Vagina (tissue), 2 donors: ENCODE data around the gene C10orf62. TPM values are rescaled to one million over a fixed set of nuclear protein-coding genes. Genes with fewer than 3 reads are reported as not detected.
"Not testable (repeated sequence)": the region's sequence is repeated elsewhere in the genome, so short reads cannot be mapped to it uniquely, and the experiment has no call there.

Experiments used
- DNase-seq, 2 donors: peaks; one replicate each; pipeline ENCODE4 v3.0.0-alpha.2; 2017; ENCODE audit errors: extremely low spot score in 2 of 2
- H3K27ac ChIP-seq: fragments of 200-600 bp; sonication (generic); one replicate; pipeline ENCODE4 v1.5.1; 2019
- H3K27me3 ChIP-seq: fragments of 200-600 bp; sonication (generic); one replicate; pipeline ENCODE4 v1.5.1; 2019
- H3K36me3 ChIP-seq, 2 donors: fragments of 200-600 bp; sonication (generic); one replicate each; pipeline ENCODE4 v1.5.1; 2017 to 2019
- H3K4me1 ChIP-seq: fragments of 200-600 bp; sonication (generic); one replicate; pipeline ENCODE4 v1.5.1; 2019
- H3K4me3 ChIP-seq, 2 donors: fragments of 200-600 bp; sonication (generic); 1 replicate in 1 of 2; 2 replicates in 1 of 2; pipeline ENCODE4 v1.5.1; 2016 to 2019
- H3K9me3 ChIP-seq: fragments of 200-600 bp; sonication (generic); one replicate; pipeline ENCODE4 v1.5.1; 2019
- CTCF ChIP-seq, 3 experiments: fragments of 450-650 bp in 2 of 3; fragments of 200-600 bp in 1 of 3; sonication (generic) in 1 of 3; IDR thresholded peaks; one replicate each; pipeline ENCODE4 v1.5.1; 2017 to 2019; ENCODE audit warnings: antibody characterized with exemption in 3 of 3, mild to moderate bottlenecking in 2 of 3, moderate library complexity in 2 of 3
- POLR2A ChIP-seq, 2 donors: fragments of 450-650 bp; IDR thresholded peaks; one replicate each; pipeline ENCODE4 v1.6.1; 2017; ENCODE audit warnings: antibody characterized with exemption in 2 of 2, mild to moderate bottlenecking in 2 of 2, moderate library complexity in 2 of 2
- POLR2AphosphoS5 ChIP-seq, 2 donors: sonication (generic); formaldehyde crosslinking; IDR thresholded peaks; one replicate each; pipeline ENCODE4 v1.9.0; 2017; ENCODE audit warnings: antibody characterized with exemption in 2 of 2, mild to moderate bottlenecking in 2 of 2, low read depth in 1 of 2; ENCODE audit not compliant: insufficient read depth in 1 of 2
- intact Hi-C: fragments of 100-400 bp; cut with DNase I; formaldehyde crosslinking; loops from one replicate; pipeline ENCODE4 v1.15.1; 2023
- total RNA-seq: library from RNA; depleted of rRNA; stranded (reverse); fragments of >200 nt; gene quantifications from one replicate; pipeline ENCODE4 v1.2.3, GENCODE V29; 2016

Gene C10orf62
- total RNA-seq, 1 donor from 2014 or later: not detected

- no peaks in the 10 kb centered on the region for H3K36me3 ChIP-seq
- TF ChIP-seq POLR2AphosphoS5 (IDR thresholded peaks at IDR 0.05; ENCODE audit: insufficient read depth in 1 of 2, low read depth in 1 of 2) (peak in 1 of 2 donors; percentile 28), POLR2A (IDR thresholded peaks at IDR 0.05) (no peak), CTCF (IDR thresholded peaks at IDR 0.05) (no peak)
- H3K4me1 ChIP-seq: peaks cover 39% of the 10 kb centered on the region
- peak overlapping the region; percentile 77 for H3K27ac ChIP-seq
- H3K27me3 ChIP-seq: no peaks in the 10 kb centered on the region
- H3K9me3 ChIP-seq: no peaks in the 10 kb centered on the region
- DNase-seq: no peak
- intact Hi-C loops: no loop called here
- H3K4me3 ChIP-seq: no peak overlapping the region
Observed at GRCh38 chr10:97549587-97550322, 39.8 kb upstream of the C10orf62 start.

- no peak for TF ChIP-seq POLR2AphosphoS5 (IDR thresholded peaks at IDR 0.05; ENCODE audit: insufficient read depth in 1 of 2, low read depth in 1 of 2)
- TF ChIP-seq CTCF (IDR thresholded peaks at IDR 0.05): no peak
- Histone ChIP-seq H3K9me3 (no peaks in the 10 kb centered on the region), H3K4me3 (no peak overlapping the region), H3K27me3 (no peaks in the 10 kb centered on the region), H3K4me1 (peaks cover 39% of the 10 kb centered on the region), H3K36me3 (no peaks in the 10 kb centered on the region), H3K27ac (peak overlapping the region; percentile 77)
- intact Hi-C loops: no loop called here
- DNase-seq: no peak
Observed at GRCh38 chr10:97550336-97551149, 39.0 kb upstream of the C10orf62 start.

- intact Hi-C loops: no loop called here
- peak overlapping the region; percentile 77 for H3K27ac ChIP-seq
- no peaks in the 10 kb centered on the region for H3K9me3 ChIP-seq
Observed at GRCh38 chr10:97551271-97551670, 38.2 kb upstream of the C10orf62 start.

GRCh38 chr10:97553575-97554031, 35.9 kb upstream of the C10orf62 start:
- no peak for DNase-seq
- H3K27ac ChIP-seq: peak overlapping the region; percentile 11
- H3K4me1 ChIP-seq: peaks cover 32% of the 10 kb centered on the region
- no peaks in the 10 kb centered on the region for H3K27me3 ChIP-seq
- no peaks in the 10 kb centered on the region for H3K9me3 ChIP-seq
- no peak overlapping the region for H3K4me3 ChIP-seq
- intact Hi-C loops: loop anchor here (2.0 kb wide), 1 partner anchor 91 kb away; no protein-coding TSS in a partner anchor
- TF ChIP-seq POLR2A (IDR thresholded peaks at IDR 0.05) (no peak), CTCF (IDR thresholded peaks at IDR 0.05) (peak; percentile 61 to 80 (median 66))
- H3K36me3 ChIP-seq: no peaks in the 10 kb centered on the region

More at GRCh38 chr10:97551271-97551670, 38.2 kb upstream of the C10orf62 start:
- Histone ChIP-seq H3K4me3 (no peak overlapping the region), H3K27me3 (no peaks in the 10 kb centered on the region), H3K36me3 (no peaks in the 10 kb centered on the region), H3K4me1 (peaks cover 39% of the 10 kb centered on the region)
- no peak for TF ChIP-seq POLR2AphosphoS5 (IDR thresholded peaks at IDR 0.05; ENCODE audit: insufficient read depth in 1 of 2, low read depth in 1 of 2)
- TF ChIP-seq CTCF (IDR thresholded peaks at IDR 0.05): no peak
- no peak for TF ChIP-seq POLR2A (IDR thresholded peaks at IDR 0.05)
- DNase-seq: no peak

GRCh38 chr10:97554336-97554735, 35.2 kb upstream of the C10orf62 start:
- H3K4me3 ChIP-seq, H3K9me3 ChIP-seq, intact Hi-C loops, H3K27me3 ChIP-seq, H3K27ac ChIP-seq, DNase-seq, H3K36me3 ChIP-seq: not testable (repeated sequence)
- peaks cover 26% of the 10 kb centered on the region for H3K4me1 ChIP-seq

- DNase-seq, H3K27me3 ChIP-seq, H3K27ac ChIP-seq, H3K4me3 ChIP-seq, H3K9me3 ChIP-seq, H3K36me3 ChIP-seq, intact Hi-C loops: not testable (repeated sequence)
- peaks cover 14% of the 10 kb centered on the region for H3K4me1 ChIP-seq
Observed at GRCh38 chr10:97555541-97555940, 34.0 kb upstream of the C10orf62 start.

- H3K4me3 ChIP-seq, intact Hi-C loops: not testable (repeated sequence)
Observed at GRCh38 chr10:97560731-97561381, 28.7 kb upstream of the C10orf62 start.

More at GRCh38 chr10:97560731-97561381, 28.7 kb upstream of the C10orf62 start:
- not testable (repeated sequence) for H3K9me3 ChIP-seq, H3K36me3 ChIP-seq, DNase-seq, H3K27me3 ChIP-seq, H3K4me1 ChIP-seq, H3K27ac ChIP-seq
